Mammary epithelial cell (primary cell): ENCODE data around the gene TTC28.

Source experiments
- EZH2 ChIP-seq: IDR thresholded peaks from 2 replicates; pipeline ENCODE4 v1.6.1; 2012; ENCODE audit warnings: low read length, inconsistent platforms, borderline replicate concordance
- TF ChIP-seq, protein P1 (sequence below), 2 donors: IDR thresholded peaks in 1 of 2; conservative IDR thresholded peaks in 1 of 2; 2 replicates each; pipeline ENCODE4 v1.5.1; 2011 to 2012; ENCODE audit warnings: inconsistent platforms in 2 of 2, low read length in 2 of 2, mild to moderate bottlenecking in 2 of 2, control low read depth in 1 of 2, low read depth in 1 of 2; ENCODE audit not compliant: insufficient read depth in 1 of 2; ENCODE audit errors: extremely low read depth in 1 of 2

DNA sequence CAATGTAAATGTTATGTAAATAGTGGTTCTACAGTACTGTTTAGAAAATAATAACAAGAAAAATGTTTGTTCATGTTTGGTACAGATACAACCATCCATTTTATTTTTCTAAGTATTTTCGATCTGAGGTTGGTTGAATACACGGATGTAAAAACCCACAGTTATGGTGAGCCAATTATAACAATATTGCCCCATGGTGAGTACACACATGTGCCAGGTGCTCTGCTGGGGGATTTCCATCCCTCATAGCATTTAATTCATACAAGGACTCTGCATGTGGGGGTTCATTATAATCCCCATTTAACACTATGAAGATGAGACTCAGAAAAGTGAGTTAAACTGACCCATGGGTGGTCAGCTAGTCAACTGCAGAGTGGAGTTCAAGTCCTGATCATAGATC lies 23.3 kb upstream of the TTC28 start:
- TF ChIP-seq, protein P1, sequence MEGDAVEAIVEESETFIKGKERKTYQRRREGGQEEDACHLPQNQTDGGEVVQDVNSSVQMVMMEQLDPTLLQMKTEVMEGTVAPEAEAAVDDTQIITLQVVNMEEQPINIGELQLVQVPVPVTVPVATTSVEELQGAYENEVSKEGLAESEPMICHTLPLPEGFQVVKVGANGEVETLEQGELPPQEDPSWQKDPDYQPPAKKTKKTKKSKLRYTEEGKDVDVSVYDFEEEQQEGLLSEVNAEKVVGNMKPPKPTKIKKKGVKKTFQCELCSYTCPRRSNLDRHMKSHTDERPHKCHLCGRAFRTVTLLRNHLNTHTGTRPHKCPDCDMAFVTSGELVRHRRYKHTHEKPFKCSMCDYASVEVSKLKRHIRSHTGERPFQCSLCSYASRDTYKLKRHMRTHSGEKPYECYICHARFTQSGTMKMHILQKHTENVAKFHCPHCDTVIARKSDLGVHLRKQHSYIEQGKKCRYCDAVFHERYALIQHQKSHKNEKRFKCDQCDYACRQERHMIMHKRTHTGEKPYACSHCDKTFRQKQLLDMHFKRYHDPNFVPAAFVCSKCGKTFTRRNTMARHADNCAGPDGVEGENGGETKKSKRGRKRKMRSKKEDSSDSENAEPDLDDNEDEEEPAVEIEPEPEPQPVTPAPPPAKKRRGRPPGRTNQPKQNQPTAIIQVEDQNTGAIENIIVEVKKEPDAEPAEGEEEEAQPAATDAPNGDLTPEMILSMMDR (conservative IDR thresholded peaks at IDR 0.05 in 1 of 2, IDR thresholded peaks at IDR 0.05 in 1 of 2; ENCODE audit: extremely low read depth in 1 of 2, insufficient read depth in 1 of 2, low read depth in 1 of 2, low read length in 2 of 2): no peak
- TF ChIP-seq EZH2: no peak
